Measurements from ENCODE around the gene GAB2.

DNA sequence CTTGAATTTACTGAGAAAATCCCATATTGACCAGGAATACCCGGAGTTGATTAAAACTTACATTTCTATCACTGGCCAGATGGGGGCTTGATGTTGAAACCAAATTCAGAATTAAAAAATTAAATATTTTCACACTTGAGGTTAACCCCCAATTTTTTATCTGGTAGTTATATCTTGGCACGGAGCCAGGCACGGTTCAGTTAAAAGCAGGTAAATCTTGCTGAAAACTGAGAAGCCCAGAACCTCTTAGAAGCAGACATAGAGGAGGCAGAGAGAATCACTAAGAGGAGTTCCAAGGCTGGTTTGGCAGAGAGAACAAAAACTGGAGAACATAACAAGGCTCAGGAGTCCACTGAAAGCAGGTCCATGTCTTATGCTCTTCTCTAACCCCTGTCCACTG lies 151.2 kb downstream of the GAB2 start:
- TF ChIP-seq, protein P1, sequence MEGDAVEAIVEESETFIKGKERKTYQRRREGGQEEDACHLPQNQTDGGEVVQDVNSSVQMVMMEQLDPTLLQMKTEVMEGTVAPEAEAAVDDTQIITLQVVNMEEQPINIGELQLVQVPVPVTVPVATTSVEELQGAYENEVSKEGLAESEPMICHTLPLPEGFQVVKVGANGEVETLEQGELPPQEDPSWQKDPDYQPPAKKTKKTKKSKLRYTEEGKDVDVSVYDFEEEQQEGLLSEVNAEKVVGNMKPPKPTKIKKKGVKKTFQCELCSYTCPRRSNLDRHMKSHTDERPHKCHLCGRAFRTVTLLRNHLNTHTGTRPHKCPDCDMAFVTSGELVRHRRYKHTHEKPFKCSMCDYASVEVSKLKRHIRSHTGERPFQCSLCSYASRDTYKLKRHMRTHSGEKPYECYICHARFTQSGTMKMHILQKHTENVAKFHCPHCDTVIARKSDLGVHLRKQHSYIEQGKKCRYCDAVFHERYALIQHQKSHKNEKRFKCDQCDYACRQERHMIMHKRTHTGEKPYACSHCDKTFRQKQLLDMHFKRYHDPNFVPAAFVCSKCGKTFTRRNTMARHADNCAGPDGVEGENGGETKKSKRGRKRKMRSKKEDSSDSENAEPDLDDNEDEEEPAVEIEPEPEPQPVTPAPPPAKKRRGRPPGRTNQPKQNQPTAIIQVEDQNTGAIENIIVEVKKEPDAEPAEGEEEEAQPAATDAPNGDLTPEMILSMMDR (conservative IDR thresholded peaks at IDR 0.05), result peak; percentile 10; the same call in 1 of the 2 replicates
- TF ChIP-seq ZFX (IDR thresholded peaks at IDR 0.05), result no peak
